Prostate gland (tissue), 2 donors: Measurements from ENCODE around the gene SMIM21.

Experiments used
- POLR2A ChIP-seq: fragments of 450-650 bp; IDR thresholded peaks from one replicate; pipeline ENCODE4 v1.6.1; 2016; ENCODE audit warnings: antibody characterized with exemption, mild to moderate bottlenecking
- POLR2AphosphoS5 ChIP-seq: sonication (generic); formaldehyde crosslinking; IDR thresholded peaks from one replicate; pipeline ENCODE4 v1.6.1; 2017; ENCODE audit warnings: antibody characterized with exemption
- TF ChIP-seq, protein P1 (sequence below), 4 experiments: fragments of 200-600 bp in 2 of 4; fragments of 450-650 bp in 2 of 4; sonication (generic) in 2 of 4; IDR thresholded peaks; 1 replicate in 3 of 4; 2 replicates in 1 of 4; pipeline ENCODE4 v1.5.1; 2016 to 2019; ENCODE audit warnings: antibody characterized with exemption in 4 of 4, mild to moderate bottlenecking in 2 of 4, moderate library complexity in 2 of 4

- TF ChIP-seq, protein P1, sequence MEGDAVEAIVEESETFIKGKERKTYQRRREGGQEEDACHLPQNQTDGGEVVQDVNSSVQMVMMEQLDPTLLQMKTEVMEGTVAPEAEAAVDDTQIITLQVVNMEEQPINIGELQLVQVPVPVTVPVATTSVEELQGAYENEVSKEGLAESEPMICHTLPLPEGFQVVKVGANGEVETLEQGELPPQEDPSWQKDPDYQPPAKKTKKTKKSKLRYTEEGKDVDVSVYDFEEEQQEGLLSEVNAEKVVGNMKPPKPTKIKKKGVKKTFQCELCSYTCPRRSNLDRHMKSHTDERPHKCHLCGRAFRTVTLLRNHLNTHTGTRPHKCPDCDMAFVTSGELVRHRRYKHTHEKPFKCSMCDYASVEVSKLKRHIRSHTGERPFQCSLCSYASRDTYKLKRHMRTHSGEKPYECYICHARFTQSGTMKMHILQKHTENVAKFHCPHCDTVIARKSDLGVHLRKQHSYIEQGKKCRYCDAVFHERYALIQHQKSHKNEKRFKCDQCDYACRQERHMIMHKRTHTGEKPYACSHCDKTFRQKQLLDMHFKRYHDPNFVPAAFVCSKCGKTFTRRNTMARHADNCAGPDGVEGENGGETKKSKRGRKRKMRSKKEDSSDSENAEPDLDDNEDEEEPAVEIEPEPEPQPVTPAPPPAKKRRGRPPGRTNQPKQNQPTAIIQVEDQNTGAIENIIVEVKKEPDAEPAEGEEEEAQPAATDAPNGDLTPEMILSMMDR (IDR thresholded peaks at IDR 0.05): no peak
- no peak for TF ChIP-seq POLR2A
- no peak for TF ChIP-seq POLR2AphosphoS5
Observed at GRCh38 chr18:75377258-75377657, 50.2 kb downstream of the SMIM21 start.
